GM19035 (cell line): ENCODE results near the gene SCUBE1.

Source experiments
- ATAC-seq: cut with Tn5 transposase; IDR thresholded peaks from one replicate; pipeline ENCODE4 v1.9.1; 2021; ENCODE audit not compliant: unreplicated experiment

Gene SCUBE1

DNA sequence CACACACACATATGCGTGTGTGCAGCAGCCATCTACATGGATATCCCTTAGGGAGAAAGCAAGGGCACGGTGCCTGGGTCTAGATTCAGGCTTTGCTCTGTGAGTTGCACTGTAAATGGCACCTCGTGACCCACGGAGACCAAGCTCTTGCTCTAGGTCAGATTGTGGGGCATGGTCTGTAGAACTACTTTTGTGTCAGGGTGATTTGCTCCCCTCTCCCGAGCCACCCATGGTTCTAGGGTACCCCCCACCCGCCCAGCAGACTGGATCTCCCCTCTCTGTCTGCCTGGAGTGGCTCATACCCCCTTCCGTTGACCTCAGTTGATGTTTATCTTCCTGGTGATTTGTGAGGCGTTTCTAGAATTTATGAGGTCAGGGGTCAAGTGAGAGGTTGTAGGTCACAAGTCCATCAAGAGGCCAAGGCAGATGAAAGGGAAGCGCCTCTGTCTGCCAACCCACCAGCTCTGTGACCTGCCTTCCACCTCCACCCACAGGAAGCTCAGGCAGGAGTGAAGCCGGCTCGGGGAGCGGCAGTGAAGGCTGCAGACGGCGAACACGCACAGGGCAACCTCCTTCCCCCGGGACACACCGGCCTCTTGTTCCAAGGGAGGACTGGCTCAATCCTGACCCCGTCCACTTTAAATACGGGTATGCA is 80.1 kb downstream of the SCUBE1 start:
- no peak for ATAC-seq

- no peak for ATAC-seq
Observed at GRCh38 chr22:43260331-43261231, 82.6 kb downstream of the SCUBE1 start.

DNA sequence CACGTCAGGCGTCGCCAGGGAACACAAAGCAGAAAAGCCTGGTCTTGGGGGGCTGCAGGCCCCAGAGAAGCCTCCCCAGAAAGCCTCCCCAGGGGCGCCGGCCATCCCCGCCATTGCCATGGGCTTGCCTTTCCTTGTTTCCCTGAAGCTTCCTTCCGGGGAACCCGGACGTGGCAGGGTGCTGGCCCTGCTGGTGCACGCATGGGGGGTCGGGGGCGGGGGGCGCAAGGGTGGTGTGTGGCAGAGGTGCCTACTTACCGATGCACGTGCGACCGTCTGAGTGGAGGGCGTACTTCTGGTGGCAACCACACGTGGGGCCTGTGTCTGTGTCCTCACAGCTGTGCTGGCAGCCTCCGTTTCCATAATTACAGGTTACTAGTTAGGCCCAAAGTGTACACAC is 85.2 kb downstream of the SCUBE1 start:
- no peak for ATAC-seq

- no peak for ATAC-seq
Observed at GRCh38 chr22:43257549-43257948, 85.6 kb downstream of the SCUBE1 start.

DNA sequence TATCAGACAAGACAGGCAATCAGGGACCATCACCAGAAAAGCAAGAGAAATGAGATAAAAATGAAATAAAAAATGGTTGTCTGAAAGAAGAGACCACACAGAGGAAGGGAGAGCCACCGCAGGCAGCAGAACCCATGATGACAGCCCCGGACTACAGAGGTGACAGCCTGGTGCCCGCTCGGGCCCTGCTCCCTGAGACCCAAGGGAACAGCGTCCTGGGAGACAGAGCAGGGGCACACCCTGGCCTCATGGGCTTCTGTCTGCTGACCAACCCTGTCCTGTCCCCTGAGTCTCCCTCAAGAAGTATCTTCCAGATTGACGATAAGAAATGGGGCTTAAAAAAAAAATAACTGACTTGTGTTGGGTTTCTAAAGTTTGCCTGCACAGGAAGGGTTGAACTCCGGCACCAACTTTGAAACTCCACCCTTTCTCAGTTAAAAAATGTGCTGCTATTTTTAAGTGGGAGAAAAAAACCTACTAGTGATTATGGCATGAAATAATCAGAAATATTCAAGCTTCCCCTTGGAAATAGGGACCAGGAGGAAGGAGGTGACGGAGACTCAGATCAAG is 86.1 kb downstream of the SCUBE1 start:
- no peak for ATAC-seq

- ATAC-seq: no peak
Observed at GRCh38 chr22:43256569-43256968, 86.6 kb downstream of the SCUBE1 start.

GRCh38 chr22:43255299-43255698 is 87.9 kb downstream of the SCUBE1 start:
- ATAC-seq: no peak

- ATAC-seq: no peak
Observed at GRCh38 chr22:43253839-43254238, 89.3 kb downstream of the SCUBE1 start.

DNA sequence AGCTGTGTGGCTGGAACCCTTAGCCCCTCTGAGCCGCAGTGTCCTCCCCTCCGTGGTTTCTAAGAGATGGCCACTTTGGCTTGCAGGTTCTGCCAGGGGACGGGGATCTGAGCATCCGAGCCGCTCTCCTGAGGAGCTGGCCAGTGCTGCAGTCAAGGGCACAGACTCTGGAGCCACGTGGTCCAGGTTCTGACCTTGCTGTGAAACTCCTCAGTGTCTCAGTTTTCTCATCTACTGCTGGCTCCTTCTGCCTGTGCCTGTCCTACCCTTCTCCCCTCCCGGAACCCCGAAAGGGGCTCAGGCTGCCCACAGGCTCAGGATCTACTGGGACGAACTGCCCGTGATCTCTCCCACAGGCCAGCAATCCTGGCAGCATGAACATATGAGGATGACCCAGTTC is 90.9 kb downstream of the SCUBE1 start:
- no peak for ATAC-seq

DNA sequence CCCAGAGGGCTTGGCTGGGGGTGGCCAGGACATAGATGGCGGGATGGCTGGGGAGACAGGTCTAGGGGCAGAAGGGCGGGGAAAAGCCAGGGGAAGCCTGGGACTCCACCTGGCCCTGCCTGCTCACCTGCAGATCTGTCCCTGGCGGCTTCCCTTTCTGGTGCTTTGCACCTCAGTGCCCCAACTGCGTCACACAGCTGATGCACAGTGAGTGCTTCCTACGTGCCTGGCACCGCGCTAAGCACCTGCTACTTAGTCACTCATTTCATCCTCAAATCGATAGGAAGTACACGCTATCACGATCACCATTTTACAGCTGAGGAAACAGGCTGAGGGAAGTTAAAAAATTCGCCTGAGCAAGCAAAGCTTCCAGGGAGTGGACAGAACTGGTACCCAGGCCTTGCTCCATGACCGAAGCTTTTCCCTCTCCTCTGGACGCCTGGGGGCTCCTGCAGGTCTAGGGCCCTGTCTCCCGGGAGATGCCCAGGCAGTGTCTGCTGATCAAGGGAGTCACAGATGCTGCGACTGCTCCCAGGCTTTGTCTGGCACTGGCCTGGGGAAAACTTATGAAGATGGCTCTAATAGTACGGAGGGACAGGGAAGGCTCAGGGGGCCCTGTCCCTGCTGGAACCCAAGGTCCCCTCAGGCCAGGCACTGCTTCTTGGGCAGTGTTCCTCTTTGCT is 93.2 kb downstream of the SCUBE1 start:
- no peak for ATAC-seq

DNA sequence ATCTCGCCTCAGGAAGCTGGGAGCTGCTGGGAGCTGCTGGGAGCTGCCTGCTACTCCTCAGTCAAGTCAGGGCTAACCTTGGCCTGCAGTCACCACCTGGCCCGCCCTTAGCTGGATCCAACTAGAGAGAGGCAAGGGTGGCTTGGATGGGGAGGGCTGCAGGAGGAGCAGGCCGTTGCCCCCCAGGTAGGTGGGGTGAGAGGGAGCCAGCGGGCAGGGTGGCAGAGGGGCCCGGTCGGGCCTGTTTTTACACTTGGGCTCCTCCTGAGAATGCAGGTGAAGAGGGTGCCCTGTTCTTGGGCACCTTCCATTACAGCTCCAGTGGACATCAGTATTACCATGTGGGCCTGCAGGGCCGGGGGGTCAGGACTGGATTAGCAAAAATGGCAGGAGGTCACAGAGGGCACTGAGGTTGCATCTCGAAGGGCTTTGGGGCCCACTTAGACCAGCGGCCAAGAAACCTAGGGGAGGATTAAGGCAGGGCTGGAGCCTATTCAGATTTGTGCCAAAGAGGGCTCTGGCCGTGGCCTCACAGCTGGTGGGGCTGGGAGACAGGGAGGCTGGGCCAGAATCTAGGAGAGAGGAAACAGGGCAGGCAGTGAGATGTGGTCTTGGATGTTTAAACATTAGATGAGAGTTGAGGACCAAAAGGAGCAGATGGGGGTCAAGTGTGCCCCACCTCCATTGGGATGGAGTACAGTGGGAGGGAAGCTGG is 95.5 kb downstream of the SCUBE1 start:
- no peak for ATAC-seq

DNA sequence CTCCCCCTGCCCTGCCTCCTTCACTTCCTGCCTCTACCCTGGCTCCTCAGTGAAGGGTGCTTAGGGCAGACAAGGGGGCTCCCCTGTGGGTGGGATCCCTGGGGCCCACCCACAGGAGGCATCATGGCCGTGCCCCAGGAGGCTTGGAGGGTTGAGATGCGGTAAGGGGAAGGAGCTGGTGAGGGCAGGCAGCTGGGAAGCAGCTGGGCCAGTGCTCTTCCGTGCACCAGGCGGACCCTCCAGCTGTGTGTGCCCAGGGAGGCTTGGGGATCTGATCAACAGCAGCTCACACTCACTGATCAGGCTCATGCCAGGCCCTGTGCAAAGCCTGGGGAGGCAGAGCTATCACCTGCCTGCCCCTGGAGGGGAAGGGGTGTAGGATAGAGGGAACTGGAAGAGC is 97.0 kb downstream of the SCUBE1 start:
- no peak for ATAC-seq

DNA sequence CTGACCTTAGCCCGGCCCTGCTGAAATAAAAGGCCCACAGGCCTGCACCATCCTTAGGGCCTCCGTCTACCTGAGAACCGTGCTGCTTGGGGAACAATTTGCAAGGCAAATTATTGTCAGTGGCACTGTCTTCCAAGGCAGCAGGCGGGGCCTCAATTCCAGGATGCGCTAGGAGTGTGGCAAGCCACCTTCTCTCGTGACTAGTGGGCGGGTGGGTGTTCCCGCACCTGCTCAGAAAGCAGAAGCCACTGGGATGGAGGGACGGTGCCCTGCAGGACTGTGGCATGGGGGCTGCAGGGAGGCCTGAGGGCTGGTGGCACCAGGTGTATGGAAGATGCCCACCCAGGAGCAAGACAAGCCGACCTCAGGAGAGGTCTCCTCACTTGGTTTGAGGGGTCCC is 97.5 kb downstream of the SCUBE1 start:
- ATAC-seq: no peak

- no peak for ATAC-seq
Observed at GRCh38 chr22:43244803-43245527, 98.2 kb downstream of the SCUBE1 start.

- ATAC-seq: no peak
Observed at GRCh38 chr22:43244402-43244801, 98.8 kb downstream of the SCUBE1 start.

- no peak for ATAC-seq
Observed at GRCh38 chr22:43243324-43243723, 99.8 kb downstream of the SCUBE1 start.

DNA sequence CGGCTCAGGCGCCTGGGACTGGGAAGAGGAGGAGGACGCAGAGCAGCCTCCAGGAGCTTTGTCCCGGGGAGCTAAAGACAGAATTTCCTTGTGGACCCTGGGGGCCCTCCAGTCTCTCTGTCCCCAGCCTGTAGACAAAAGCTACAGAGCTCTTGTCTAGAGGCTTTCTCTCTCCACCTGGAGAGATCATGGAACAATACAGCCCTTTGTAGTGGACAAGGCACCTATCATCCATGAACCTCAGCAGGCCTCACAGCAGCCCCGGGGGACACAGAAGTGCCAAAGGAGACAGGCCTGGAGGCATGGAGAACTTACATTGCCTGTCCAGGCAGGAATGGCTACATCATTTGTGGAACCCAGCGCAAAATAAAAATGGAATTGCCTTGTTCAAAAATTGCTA is 100.5 kb downstream of the SCUBE1 start:
- no peak for ATAC-seq

DNA sequence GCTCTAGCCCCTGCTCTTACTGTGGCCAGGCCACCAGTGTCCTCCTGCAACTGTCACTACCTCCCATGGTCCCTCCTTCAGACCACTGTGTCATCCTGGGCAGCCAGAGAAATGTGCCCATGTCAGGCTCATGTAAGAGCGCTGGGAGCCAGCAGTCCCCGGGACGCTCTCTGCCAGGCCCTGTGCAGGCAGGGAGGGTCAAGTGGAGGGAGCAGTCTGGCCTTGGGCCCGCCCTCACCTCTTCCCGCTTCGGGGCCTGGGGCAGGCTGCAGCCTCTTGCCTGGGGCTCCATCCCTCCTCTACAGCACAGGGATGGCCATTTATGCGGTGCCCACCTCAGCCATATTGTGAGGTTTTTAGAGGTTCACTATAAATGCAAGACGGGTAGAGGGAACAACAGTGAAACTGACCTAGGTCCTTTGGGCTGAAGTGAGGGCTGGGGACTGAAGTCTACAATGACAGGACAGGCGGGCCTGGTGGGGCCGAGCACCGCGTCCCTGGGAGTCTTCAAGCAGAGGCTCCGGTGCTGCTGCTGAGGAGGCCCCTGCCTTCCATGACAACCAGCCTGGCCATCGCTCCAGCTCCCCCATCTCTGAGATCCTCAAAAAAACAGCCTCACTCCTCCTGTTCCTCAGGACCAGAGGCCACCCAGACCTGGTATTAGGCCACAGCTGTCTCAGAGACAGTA is 101.3 kb downstream of the SCUBE1 start:
- no peak for ATAC-seq

GRCh38 chr22:43241138-43241597 is 102.0 kb downstream of the SCUBE1 start:
- ATAC-seq: no peak

DNA sequence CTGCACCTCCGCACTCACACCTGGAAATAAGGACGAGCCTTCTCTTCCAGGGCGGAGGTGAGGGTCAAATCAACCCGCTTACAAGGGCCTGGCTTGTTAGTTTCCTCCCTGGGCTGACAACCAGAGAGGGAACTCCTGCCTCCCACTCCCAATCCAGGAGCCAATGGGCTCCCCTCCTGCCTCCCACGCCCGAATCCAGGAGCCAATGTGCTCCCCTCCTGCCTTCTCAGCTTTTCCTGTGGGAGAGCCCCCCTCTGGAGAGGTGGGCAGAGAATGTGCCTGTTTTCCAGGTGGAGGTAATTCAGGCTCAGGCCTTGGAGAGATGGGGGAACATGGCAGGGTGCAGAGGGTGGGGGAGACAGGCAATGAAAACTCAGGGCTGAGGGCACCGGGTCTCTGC is 102.6 kb downstream of the SCUBE1 start:
- no peak for ATAC-seq
